NK-92 treated with Interleukin-12 subunit alpha and Interleukin-12 subunit beta, amount 100 ng/mL, for 24 hours (cell line): Measurements from ENCODE around the gene PIAS1.

ENCODE experiments used
- DNase-seq: peaks from one replicate; lab custom pipeline; 2025; lab: John Stamatoyannopoulos, UW

The PIAS1 gene

GRCh38 chr15:68063606-68064005, 9.5 kb downstream of the PIAS1 start:
- DNase-seq = no peak

- DNase-seq = no peak
Measured at GRCh38 chr15:68073576-68074288, 19.6 kb downstream of the PIAS1 start.

GRCh38 chr15:68075764-68076385, 21.8 kb downstream of the PIAS1 start:
- no peak for DNase-seq

GRCh38 chr15:68078365-68078764, 24.2 kb downstream of the PIAS1 start:
- no peak for DNase-seq

GRCh38 chr15:68080334-68080733, 26.2 kb downstream of the PIAS1 start:
- no peak for DNase-seq

GRCh38 chr15:68080783-68081182, 26.7 kb downstream of the PIAS1 start:
- no peak for DNase-seq

- no peak for DNase-seq
Measured at GRCh38 chr15:68081869-68082505, 27.9 kb downstream of the PIAS1 start.

GRCh38 chr15:68082735-68083134, 28.6 kb downstream of the PIAS1 start:
- no peak for DNase-seq

GRCh38 chr15:68083463-68083862, 29.3 kb downstream of the PIAS1 start:
- DNase-seq = no peak

GRCh38 chr15:68085052-68085451, 30.9 kb downstream of the PIAS1 start:
- DNase-seq = no peak

GRCh38 chr15:68091743-68092142, 37.6 kb downstream of the PIAS1 start:
- no peak for DNase-seq

- no peak for DNase-seq
Measured at GRCh38 chr15:68096099-68096498, 42.0 kb downstream of the PIAS1 start.

GRCh38 chr15:68097029-68097428, 42.9 kb downstream of the PIAS1 start:
- DNase-seq = no peak

GRCh38 chr15:68098465-68098864, 44.4 kb downstream of the PIAS1 start:
- no peak for DNase-seq

GRCh38 chr15:68100194-68100593, 46.1 kb downstream of the PIAS1 start:
- DNase-seq = no peak

GRCh38 chr15:68103603-68104002, 49.5 kb downstream of the PIAS1 start:
- no peak for DNase-seq

GRCh38 chr15:68106656-68107055, 52.5 kb downstream of the PIAS1 start:
- no peak for DNase-seq

GRCh38 chr15:68107142-68107541, 53.0 kb downstream of the PIAS1 start:
- DNase-seq = no peak

- no peak for DNase-seq
Measured at GRCh38 chr15:68112706-68113105, 58.6 kb downstream of the PIAS1 start.

GRCh38 chr15:68113273-68113672, 59.2 kb downstream of the PIAS1 start:
- DNase-seq = no peak

- DNase-seq = no peak
Measured at GRCh38 chr15:68113751-68114150, 59.6 kb downstream of the PIAS1 start.

- DNase-seq = no peak
Measured at GRCh38 chr15:68114356-68114755, 60.2 kb downstream of the PIAS1 start.

- no peak for DNase-seq
Measured at GRCh38 chr15:68114840-68115239, 60.7 kb downstream of the PIAS1 start.
